Measurements from ENCODE around the gene SERF2. TPM values are rescaled to one million over a fixed set of nuclear protein-coding genes. Genes with fewer than 3 reads are reported as not detected.
"Not testable (repeated sequence)": the region's sequence is repeated elsewhere in the genome, so short reads cannot be mapped to it uniquely, and the experiment has no call there.

SERF2 gene
- polyA plus RNA-seq, 4 donors: 585 to 822 (median 645) TPM

DNA sequence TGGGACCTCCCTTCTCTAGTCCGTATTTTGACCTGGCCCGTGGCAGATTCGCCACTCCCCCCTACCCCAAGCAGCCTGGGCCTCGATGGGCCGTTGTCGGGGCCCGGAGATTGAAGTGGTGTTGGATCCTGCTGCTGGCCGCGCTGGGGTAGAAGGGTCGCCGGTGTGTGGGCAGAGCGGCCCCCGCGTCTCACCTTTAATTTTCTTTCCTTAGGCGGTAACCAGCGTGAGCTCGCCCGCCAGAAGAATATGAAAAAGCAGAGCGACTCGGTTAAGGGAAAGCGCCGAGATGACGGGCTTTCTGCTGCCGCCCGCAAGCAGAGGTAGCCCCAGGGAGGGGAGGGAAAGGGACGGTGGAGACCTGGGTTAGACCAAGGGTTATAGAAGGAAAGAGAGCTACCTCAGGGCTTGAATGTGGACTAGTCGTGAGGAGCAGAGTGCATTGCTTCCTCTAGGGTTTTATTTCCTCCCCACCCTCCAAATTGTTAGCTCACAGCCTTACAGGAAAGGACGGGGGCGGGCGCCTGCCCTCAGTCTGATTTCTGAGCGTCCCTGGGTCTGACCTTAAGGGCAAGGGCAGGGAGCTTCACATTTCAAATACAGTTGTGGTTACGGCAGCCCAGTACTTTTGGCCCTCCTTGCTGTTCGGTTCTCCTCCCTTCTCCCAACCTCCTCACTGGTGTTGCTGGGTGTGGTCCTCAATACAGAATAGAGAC, 799 bp downstream of the SERF2 start:
- DNase-seq (ENCODE audit: low read depth in 4 of 4, low spot score in 2 of 4): no peak

- no peak for DNase-seq (ENCODE audit: low read depth in 4 of 4, low spot score in 2 of 4)
These were observed 1.5 kb downstream of the SERF2 start for GRCh38 chr15:43793647-43794046.

GRCh38 chr15:43794269-43795037, 2.3 kb downstream of the SERF2 start:
- DNase-seq (ENCODE audit: low read depth in 4 of 4, low spot score in 2 of 4): no peak

GRCh38 chr15:43795197-43795596, 3.1 kb downstream of the SERF2 start:
- DNase-seq (ENCODE audit: low read depth in 4 of 4, low spot score in 2 of 4): no peak

GRCh38 chr15:43795997-43796396, 3.9 kb downstream of the SERF2 start:
- no peak for DNase-seq (ENCODE audit: low read depth in 4 of 4, low spot score in 2 of 4)

DNA sequence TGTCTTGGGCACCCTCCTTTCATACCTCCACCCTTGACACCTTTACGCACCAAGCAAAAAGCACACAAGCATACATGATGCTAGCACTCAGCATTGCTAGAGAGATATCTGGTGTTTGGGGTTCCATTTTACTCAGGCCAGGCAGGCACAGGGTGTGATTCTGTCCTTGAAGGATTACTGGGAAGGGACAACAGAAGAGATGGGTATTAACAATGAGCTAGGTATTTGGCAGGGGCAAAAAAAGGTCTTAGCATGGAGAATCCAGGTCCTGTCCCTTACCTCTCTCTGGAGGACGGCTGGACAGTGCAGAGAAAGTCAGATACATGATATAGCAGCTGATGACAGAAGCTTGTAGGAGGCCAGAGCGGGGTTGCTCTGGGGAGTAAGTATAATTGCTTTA, 4.4 kb downstream of the SERF2 start:
- no peak for DNase-seq (ENCODE audit: low read depth in 4 of 4, low spot score in 2 of 4)

DNA sequence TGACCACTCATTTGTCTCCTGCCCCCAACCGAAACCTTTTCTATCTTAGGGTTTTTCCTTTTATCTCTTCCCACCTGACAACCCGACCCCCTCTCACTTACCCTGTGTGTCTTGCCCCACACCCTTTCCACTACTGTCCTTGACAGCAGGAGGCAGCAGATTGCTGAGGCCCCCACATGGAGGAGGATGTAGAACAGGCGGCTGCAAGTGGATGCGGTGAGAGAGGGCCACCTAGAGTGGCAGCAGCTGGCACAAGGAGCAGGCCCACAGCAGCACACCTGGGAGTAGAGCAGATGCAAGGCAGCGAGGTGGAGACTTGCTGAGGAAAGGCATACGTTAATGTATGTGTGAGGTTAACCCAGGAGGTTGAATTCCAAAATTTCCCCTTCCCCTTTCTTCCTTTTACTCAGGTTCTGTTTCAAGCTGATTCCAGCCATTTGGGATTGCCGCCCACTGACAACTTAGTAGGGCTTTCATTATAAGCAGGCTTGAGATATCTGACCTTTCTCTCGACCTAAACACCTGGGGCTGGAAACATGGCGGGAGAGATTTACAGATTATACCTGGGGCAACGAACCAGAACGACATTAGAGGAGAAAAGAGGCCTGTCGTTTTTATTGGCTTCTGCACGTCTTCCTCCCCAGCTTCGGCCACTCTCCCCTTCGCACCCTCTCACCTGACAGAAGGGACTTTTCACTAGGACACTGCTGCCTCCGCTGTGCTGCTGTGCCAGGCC, 7.3 kb downstream of the SERF2 start:
- no peak for DNase-seq (ENCODE audit: low read depth in 4 of 4, low spot score in 2 of 4)

DNA sequence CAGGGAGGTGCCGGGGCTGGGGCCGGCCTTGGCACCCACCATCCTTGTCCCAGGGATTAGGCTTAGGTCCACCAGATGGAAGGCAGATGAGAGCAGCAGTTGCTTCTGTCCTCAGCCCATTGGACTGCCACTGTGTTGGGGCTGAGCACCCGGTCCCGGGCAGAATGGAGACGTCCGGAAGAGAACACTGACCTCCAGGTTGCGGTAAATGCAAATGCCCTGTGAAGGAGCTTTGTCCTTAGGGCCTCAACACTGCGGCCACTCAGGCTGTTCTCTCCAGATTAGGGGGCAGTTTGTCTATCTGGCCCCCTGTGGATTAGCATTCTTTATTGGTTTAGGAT, 7.8 kb downstream of the SERF2 start, which contains the start of gene SERINC4:
Gene SERINC4, minus strand, starts transcription at position 276 of the 341 bp plus-strand sequence. Its CDS starts 234 bp downstream, at position 42.
- no peak for DNase-seq (ENCODE audit: low read depth in 4 of 4, low spot score in 2 of 4)

DNA sequence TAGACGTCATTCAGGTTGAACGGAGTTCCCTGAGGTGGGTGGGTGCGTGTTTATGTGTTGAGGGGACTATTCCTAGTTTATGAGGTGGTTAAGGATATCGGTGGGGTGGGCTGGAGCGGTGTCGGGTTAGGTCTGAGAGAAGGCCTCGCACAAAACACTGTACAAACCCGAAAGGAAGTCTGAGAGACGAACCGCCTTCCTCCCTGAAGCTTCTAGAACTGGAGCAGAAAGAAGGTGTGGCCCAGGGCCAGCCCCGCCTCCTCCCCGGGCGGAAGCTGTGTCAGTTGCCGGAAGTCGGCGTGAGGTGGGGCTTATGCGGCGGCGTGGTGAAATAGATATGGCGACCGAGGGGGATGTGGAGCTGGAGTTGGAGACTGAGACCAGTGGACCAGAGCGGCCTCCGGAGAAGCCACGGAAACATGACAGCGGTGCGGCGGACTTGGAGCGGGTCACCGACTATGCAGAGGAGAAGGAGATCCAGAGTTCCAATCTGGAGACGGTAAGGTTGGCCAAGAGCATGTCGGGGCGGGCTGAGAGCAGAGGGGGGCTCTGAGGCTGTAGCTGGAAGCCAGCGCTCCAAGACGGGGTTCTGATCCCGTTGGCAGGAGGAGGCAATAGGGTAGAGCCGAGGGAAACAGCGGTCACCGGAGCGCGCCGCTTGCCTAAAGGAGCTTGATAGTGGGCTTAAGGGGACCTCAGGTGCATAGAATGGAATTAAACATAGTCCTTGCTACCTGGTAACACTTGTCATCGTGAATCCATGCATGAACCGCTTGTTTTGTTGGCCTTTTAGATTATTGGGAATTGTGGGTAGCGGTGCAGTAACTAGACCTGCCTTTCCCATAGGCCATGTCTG, 8.4 kb downstream of the SERF2 start, which contains the start of gene HYPK:
Gene HYPK, plus strand, starts transcription at position 314 of the 856 bp plus-strand sequence. Its CDS starts 24 bp downstream, at position 338.
- DNase-seq (ENCODE audit: low read depth in 4 of 4, low spot score in 2 of 4): peak in 3 of 4 donors; percentile 52 to 86 (median 78)

DNA sequence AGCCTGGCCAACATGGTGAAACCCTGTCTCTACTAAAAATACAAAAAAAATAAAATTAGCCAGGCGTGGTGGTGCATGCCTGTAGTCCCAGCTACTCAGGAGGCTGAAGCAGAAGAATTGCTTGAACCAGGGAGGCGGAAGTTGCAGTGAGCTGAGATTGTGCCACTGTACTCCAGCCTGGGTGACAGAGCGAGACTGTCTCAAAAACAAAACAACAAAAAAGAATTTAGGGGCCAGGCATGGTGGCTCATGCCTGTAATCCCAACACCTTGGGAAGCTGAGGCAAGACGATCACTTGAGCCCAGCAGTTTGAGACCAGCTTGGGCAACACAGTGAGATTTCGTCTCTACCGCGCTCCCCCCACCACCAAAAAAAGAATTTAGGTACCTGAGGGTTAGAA, 10.6 kb downstream of the SERF2 start:
- DNase-seq (ENCODE audit: low read depth in 4 of 4, low spot score in 2 of 4): not testable (repeated sequence)

DNA sequence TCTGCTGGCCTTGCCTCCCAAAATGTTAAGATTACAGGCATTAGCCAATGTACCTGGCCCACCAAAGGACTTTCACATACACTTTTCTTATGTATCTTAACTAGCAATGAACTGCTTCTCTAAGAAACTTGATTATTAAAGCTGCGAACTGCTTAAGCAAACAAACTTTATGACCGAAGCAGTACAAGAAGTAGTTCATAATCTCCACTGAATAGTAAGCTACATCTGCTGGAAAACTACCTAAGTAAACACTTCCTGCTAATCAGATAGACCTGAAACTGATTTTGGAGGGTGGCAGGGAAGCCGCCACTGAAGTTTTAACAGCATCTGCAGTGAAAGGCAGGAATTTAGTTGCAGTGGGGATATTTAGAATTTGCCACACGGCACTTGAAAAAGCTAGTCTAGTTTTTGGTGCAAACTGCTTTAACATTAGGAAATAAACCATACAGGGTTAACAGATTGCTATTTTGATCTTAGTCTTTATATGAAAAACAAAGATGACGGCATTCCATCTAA, 16.4 kb downstream of the SERF2 start:
- DNase-seq (ENCODE audit: low read depth in 4 of 4, low spot score in 2 of 4): no peak

DNA sequence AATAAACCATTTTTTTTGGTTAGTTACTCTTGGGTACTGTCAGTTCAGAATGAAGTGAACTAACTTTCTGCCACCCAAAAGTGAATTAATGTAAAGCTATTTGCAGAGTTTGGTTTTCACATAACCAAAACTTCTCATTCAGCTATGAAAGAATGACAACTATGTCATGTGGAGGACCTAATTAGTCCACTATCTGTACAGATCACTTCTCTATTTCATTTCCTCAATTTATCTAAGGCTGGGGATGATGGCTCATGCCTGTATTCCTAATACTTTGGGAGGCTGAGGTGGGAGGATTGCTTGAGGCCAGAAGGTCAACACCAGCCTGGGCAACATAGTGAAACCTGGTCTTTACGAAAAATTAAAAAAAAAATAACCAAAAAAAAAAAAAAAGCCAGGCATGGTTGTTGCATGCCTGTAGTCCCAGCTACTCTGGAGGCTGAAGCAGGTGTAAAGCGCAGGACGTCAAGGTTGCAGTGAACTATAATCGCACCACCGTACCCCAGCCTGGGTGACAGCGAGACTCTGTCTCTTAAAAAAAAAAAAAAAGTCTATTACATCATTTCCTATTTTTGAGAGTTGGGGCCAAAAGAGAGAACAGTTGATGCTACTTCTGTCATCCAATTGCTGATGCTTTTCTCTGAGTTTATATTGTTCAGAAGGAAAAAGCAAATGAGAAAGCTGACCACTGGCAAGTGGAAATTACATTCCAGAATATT, 17.0 kb downstream of the SERF2 start:
- no peak for DNase-seq (ENCODE audit: low read depth in 4 of 4, low spot score in 2 of 4)

- DNase-seq (ENCODE audit: low read depth in 4 of 4, low spot score in 2 of 4): not testable (repeated sequence)
These were observed 22.9 kb downstream of the SERF2 start for GRCh38 chr15:43815064-43815463.

GRCh38 chr15:43821505-43821904, 29.4 kb downstream of the SERF2 start:
- no peak for DNase-seq (ENCODE audit: low read depth in 4 of 4, low spot score in 2 of 4)

- peak; percentile 84 to 94 (median 88) for DNase-seq (ENCODE audit: low read depth in 4 of 4, low spot score in 2 of 4)
These were observed 32.5 kb downstream of the SERF2 start, which contains the start of gene MFAP1 for GRCh38 chr15:43824302-43825246. TSS of gene MFAP1 (minus strand) at chr15:43824690. CDS start at chr15:43824569, 121 bp downstream.

DNA sequence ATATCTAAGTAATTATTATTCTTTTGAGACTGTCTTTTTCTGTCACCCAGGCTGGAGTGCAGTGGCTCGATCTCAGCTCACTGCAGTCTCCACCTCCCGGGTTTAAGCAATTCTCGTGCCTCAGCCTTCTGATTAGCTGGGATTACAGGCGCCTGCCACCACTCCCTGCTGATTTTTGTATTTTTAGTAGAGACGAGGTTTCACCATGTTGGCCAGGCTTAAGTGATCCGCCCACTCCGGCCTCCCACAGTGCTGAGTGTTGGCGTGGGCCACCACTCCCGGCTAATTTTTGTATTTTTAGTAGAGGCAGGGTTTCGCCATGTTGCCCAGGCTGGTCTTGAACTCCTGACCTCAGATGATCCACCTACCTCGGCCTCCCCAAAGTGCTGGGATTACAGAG, 33.2 kb downstream of the SERF2 start:
- DNase-seq (ENCODE audit: low read depth in 4 of 4, low spot score in 2 of 4): not testable (repeated sequence)

- no peak for DNase-seq (ENCODE audit: low read depth in 4 of 4, low spot score in 2 of 4)
These were observed 33.9 kb downstream of the SERF2 start for GRCh38 chr15:43826029-43826507.

Measured in left renal cortex interstitium (tissue), 4 donors.